Measurements from ENCODE around the gene NIP7.
"Not testable (repeated sequence)": the region's sequence is repeated elsewhere in the genome, so short reads cannot be mapped to it uniquely, and the experiment has no call there.

NIP7 gene

GRCh38 chr16:69346683-69347082 is 7.1 kb downstream of the NIP7 start:
- FAIRE-seq: no peak

GRCh38 chr16:69348222-69348621 is 8.7 kb downstream of the NIP7 start:
- FAIRE-seq: no peak

- FAIRE-seq: no peak
Observed at GRCh38 chr16:69349536-69349935, 10.0 kb downstream of the NIP7 start.

- no peak for FAIRE-seq
Observed at GRCh38 chr16:69350536-69351133, 11.1 kb downstream of the NIP7 start.

- no peak for FAIRE-seq
Observed at GRCh38 chr16:69351309-69352027, 11.9 kb downstream of the NIP7 start, which contains the start of gene TMED6. Gene TMED6 (minus strand): TSS chr16:69351786. CDS start chr16:69351753, 33 bp downstream.

- not testable (repeated sequence) for FAIRE-seq
Observed at GRCh38 chr16:69360070-69360469, 20.5 kb downstream of the NIP7 start.

GRCh38 chr16:69363281-69363717 is 23.7 kb downstream of the NIP7 start:
- no peak for FAIRE-seq

GRCh38 chr16:69364088-69364487 is 24.5 kb downstream of the NIP7 start:
- no peak for FAIRE-seq

GRCh38 chr16:69365901-69366300 is 26.3 kb downstream of the NIP7 start:
- no peak for FAIRE-seq

- no peak for FAIRE-seq
Observed at GRCh38 chr16:69366431-69366830, 26.9 kb downstream of the NIP7 start.

GRCh38 chr16:69367980-69368379 is 28.4 kb downstream of the NIP7 start:
- no peak for FAIRE-seq

- no peak for FAIRE-seq
Observed at GRCh38 chr16:69368866-69369265, 29.3 kb downstream of the NIP7 start.

GRCh38 chr16:69371564-69371963 is 32.0 kb downstream of the NIP7 start:
- no peak for FAIRE-seq

GRCh38 chr16:69373019-69373418 is 33.4 kb downstream of the NIP7 start:
- no peak for FAIRE-seq

- FAIRE-seq: no peak
Observed at GRCh38 chr16:69376393-69377059, 37.0 kb downstream of the NIP7 start.

- FAIRE-seq: no peak
Observed at GRCh38 chr16:69378036-69378435, 38.5 kb downstream of the NIP7 start.

- no peak for FAIRE-seq
Observed at GRCh38 chr16:69378760-69379159, 39.2 kb downstream of the NIP7 start.

GRCh38 chr16:69381231-69381630 is 41.7 kb downstream of the NIP7 start:
- no peak for FAIRE-seq

GRCh38 chr16:69382421-69382820 is 42.8 kb downstream of the NIP7 start:
- no peak for FAIRE-seq

GRCh38 chr16:69384974-69385373 is 45.4 kb downstream of the NIP7 start:
- no peak for FAIRE-seq

GRCh38 chr16:69386596-69386995 is 47.0 kb downstream of the NIP7 start:
- no peak for FAIRE-seq

Data from A204.1 (cell line).